Osteocyte (in vitro differentiated cells): Measurements from ENCODE around the gene STIM2. TPM values are rescaled to one million over a fixed set of nuclear protein-coding genes. Genes with fewer than 3 reads are reported as not detected.

Experiments used
- DNase-seq: peaks from one replicate; pipeline ENCODE4 v3.0.0; 2021; ENCODE audit warnings: mixed read lengths; ENCODE audit not compliant: unreplicated experiment; ENCODE audit errors: extremely low spot score
- H3K27ac Mint-ChIP-seq: one replicate; pipeline ENCODE4 v1.8.0; 2021; ENCODE audit warnings: mild to moderate bottlenecking, mixed read lengths; ENCODE audit not compliant: unreplicated experiment
- H3K27me3 Mint-ChIP-seq: one replicate; pipeline ENCODE4 v1.8.0; 2021; ENCODE audit warnings: mixed read lengths; ENCODE audit not compliant: unreplicated experiment
- H3K36me3 Mint-ChIP-seq: one replicate; pipeline ENCODE4 v1.8.0; 2021; ENCODE audit warnings: mixed read lengths; ENCODE audit not compliant: unreplicated experiment
- H3K4me1 Mint-ChIP-seq: one replicate; pipeline ENCODE4 v1.8.0; 2021; ENCODE audit warnings: mixed read lengths; ENCODE audit not compliant: unreplicated experiment
- H3K4me3 Mint-ChIP-seq: one replicate; pipeline ENCODE4 v1.8.0; 2021; ENCODE audit warnings: mild to moderate bottlenecking, moderate library complexity, mixed read lengths; ENCODE audit not compliant: unreplicated experiment
- H3K9me3 Mint-ChIP-seq: one replicate; pipeline ENCODE4 v1.8.0; 2021; ENCODE audit warnings: mixed read lengths; ENCODE audit not compliant: unreplicated experiment
- CTCF ChIP-seq: fragments of 200-600 bp; sonication (generic); IDR thresholded peaks from 2 replicates; pipeline ENCODE4 v1.5.0; 2021; ENCODE audit warnings: antibody characterized with exemption, mild to moderate bottlenecking, moderate library complexity
- total RNA-seq: library from RNA; stranded (reverse); gene quantifications from 2 replicates; pipeline ENCODE4 v1.2.1, GENCODE V29; 2021

The STIM2 gene
- total RNA-seq, 1 donor from 2014 or later, result 14.1 TPM

- no peak for DNase-seq
- TF ChIP-seq CTCF, result no peak
These were observed 144.9 kb downstream of the STIM2 start for GRCh38 chr4:27005501-27005900.

GRCh38 chr4:27005905-27006590 is 145.4 kb downstream of the STIM2 start:
- Mint-ChIP-seq H3K4me1 (peaks cover 34% of the 10 kb centered on the region), H3K27me3 (no peaks in the 10 kb centered on the region), H3K36me3 (no peaks in the 10 kb centered on the region), H3K4me3 (no peak overlapping the region), H3K9me3 (no peaks in the 10 kb centered on the region), H3K27ac (no peak overlapping the region)
- TF ChIP-seq CTCF, result no peak
- DNase-seq, result no peak

More at GRCh38 chr4:27005501-27005900, 144.9 kb downstream of the STIM2 start:
- no peak overlapping the region for H3K27ac Mint-ChIP-seq
- H3K4me1 Mint-ChIP-seq, result peaks cover 34% of the 10 kb centered on the region
- no peaks in the 10 kb centered on the region for H3K36me3 Mint-ChIP-seq
- H3K4me3 Mint-ChIP-seq, result no peak overlapping the region
- no peaks in the 10 kb centered on the region for H3K9me3 Mint-ChIP-seq
- no peaks in the 10 kb centered on the region for H3K27me3 Mint-ChIP-seq

- H3K27ac Mint-ChIP-seq, result no peak overlapping the region
- no peak for TF ChIP-seq CTCF
- no peaks in the 10 kb centered on the region for H3K27me3 Mint-ChIP-seq
- no peak overlapping the region for H3K4me3 Mint-ChIP-seq
- DNase-seq, result no peak
- peaks cover 34% of the 10 kb centered on the region for H3K4me1 Mint-ChIP-seq
- H3K36me3 Mint-ChIP-seq, result no peaks in the 10 kb centered on the region
- no peaks in the 10 kb centered on the region for H3K9me3 Mint-ChIP-seq
These were observed 146.0 kb downstream of the STIM2 start for GRCh38 chr4:27006646-27007045.

GRCh38 chr4:27007507-27007906 is 146.9 kb downstream of the STIM2 start:
- Mint-ChIP-seq H3K27me3 (no peaks in the 10 kb centered on the region), H3K4me3 (no peak overlapping the region), H3K27ac (no peak overlapping the region), H3K4me1 (peaks cover 34% of the 10 kb centered on the region), H3K9me3 (no peaks in the 10 kb centered on the region), H3K36me3 (no peaks in the 10 kb centered on the region)
- DNase-seq, result no peak
- TF ChIP-seq CTCF, result no peak

GRCh38 chr4:27008679-27009078 is 148.0 kb downstream of the STIM2 start:
- TF ChIP-seq CTCF, result no peak
- H3K27me3 Mint-ChIP-seq, result no peaks in the 10 kb centered on the region
- H3K4me3 Mint-ChIP-seq, result no peak overlapping the region
- DNase-seq, result no peak
- no peak overlapping the region for H3K27ac Mint-ChIP-seq
- H3K9me3 Mint-ChIP-seq, result no peaks in the 10 kb centered on the region
- no peaks in the 10 kb centered on the region for H3K36me3 Mint-ChIP-seq
- H3K4me1 Mint-ChIP-seq, result peaks cover 30% of the 10 kb centered on the region
